ENCODE measurements around the gene SSBP2. TPM values are rescaled to one million over a fixed set of nuclear protein-coding genes. Genes with fewer than 3 reads are reported as not detected.
"Not testable (repeated sequence)": the region's sequence is repeated elsewhere in the genome, so short reads cannot be mapped to it uniquely, and the experiment has no call there.

SSBP2 gene
- total RNA-seq, 1 donor = 15.5 TPM

DNA sequence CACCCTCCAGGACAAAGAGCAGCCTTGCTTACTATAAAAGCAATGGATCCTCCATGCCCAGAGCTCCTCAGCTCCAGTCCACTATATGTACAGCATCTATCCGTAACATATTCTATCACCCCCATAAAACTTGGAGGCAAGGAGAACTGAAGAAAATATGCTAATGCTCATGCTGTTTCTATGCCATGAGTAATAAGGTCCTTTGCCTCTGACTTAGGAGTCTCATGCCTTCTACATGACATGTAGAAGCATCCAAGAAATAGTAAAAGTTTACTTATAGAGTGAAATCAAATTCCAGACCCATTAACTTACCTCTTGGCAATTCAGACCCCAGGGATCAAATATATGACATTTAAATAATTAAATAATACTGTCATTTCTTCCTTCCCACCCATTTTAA, 33.7 kb downstream of the SSBP2 start:
- H3K4me3 ChIP-seq (ENCODE audit: low read depth, low read length) = no peak overlapping the region
- TF ChIP-seq, protein P1, sequence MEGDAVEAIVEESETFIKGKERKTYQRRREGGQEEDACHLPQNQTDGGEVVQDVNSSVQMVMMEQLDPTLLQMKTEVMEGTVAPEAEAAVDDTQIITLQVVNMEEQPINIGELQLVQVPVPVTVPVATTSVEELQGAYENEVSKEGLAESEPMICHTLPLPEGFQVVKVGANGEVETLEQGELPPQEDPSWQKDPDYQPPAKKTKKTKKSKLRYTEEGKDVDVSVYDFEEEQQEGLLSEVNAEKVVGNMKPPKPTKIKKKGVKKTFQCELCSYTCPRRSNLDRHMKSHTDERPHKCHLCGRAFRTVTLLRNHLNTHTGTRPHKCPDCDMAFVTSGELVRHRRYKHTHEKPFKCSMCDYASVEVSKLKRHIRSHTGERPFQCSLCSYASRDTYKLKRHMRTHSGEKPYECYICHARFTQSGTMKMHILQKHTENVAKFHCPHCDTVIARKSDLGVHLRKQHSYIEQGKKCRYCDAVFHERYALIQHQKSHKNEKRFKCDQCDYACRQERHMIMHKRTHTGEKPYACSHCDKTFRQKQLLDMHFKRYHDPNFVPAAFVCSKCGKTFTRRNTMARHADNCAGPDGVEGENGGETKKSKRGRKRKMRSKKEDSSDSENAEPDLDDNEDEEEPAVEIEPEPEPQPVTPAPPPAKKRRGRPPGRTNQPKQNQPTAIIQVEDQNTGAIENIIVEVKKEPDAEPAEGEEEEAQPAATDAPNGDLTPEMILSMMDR (IDR thresholded peaks at IDR 0.05; ENCODE audit: insufficient read depth, low read depth, low read length) = no peak
- DNase-seq (ENCODE audit: low read depth) = no peak

DNA sequence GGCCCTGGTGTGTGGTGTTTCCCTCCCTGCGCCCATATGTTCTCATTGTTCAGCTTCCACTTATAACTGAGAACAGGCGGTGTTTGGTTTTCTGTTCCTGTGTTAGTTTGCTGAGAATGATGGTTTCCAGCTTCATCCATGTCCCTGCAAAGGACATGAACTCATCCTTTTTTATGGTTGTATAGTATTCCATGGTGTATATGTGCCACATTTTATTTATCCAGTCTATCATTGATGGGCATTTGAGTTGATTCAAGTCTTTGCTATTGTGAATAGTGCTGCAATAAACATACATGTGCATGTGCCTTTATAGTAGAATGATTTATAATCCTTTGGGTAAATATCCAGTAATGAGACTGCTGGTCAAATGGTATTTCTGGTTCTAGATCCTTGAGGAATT, 36.8 kb downstream of the SSBP2 start:
- not testable (repeated sequence) for H3K4me3 ChIP-seq (ENCODE audit: low read depth, low read length); DNase-seq (ENCODE audit: low read depth)

DNA sequence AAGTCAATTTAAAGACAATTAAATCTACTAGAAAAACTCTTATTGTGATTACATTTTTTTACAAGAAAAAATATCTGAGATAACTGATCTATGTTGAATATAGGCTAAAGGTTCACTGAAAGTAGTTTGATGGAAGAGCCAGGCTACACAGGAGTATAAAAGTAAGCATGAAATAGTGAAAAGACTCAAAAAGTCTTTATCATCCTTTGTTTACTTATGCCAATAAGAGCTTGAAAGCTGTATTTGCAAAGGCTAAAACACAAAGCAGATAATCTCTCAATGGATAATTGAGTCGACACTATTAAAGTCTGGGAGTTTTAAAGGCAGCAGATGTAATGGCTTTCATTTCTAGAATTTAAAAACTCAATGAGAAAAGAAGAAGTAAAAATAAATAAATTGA, 42.0 kb downstream of the SSBP2 start:
- DNase-seq (ENCODE audit: low read depth) = no peak
- no peak overlapping the region for H3K4me3 ChIP-seq (ENCODE audit: low read depth, low read length)
- TF ChIP-seq, protein P1 (IDR thresholded peaks at IDR 0.05; ENCODE audit: insufficient read depth, low read depth, low read length) = no peak

DNA sequence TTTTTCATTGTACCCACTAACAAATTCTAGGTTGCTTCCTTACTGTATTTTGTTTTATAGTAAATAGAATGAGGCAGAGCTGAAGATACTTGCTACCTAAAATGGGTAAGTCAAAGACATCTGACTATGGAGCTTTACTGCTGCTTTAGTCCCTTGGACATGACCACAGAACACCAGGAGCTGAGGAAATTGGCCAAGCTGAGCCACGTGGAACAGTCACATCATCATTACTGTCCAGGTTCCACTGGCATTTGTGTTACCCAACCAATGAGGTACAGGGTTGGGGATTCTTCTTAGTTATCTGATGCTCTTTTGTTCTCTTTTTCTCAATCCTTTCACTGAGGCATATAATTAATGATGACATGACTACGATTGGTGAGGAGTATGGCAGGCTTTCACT, 47.1 kb downstream of the SSBP2 start:
- DNase-seq (ENCODE audit: low read depth) = no peak
- TF ChIP-seq, protein P1 (IDR thresholded peaks at IDR 0.05; ENCODE audit: insufficient read depth, low read depth, low read length) = no peak
- H3K4me3 ChIP-seq (ENCODE audit: low read depth, low read length) = no peak overlapping the region

DNA sequence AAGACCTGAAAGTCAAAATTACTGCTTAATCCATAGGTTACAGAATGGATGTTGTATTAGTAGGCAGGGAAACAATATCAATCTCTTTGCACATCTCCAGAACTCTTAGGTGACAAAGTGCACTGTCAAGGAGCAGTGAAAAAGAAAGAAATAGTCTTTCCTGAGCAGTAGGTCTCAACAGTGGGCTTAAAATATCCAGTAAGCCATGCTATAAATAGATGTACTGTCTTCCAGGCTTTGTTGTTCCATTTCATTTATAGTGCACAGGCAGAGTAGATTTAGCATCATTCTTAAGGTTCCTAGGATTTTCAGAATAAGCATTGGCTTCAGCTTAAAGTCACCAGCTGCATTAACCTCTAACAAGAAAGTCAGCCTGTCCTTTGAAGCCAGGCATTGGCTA, 50.7 kb downstream of the SSBP2 start:
- no peak for DNase-seq (ENCODE audit: low read depth)
- TF ChIP-seq, protein P1 (IDR thresholded peaks at IDR 0.05; ENCODE audit: insufficient read depth, low read depth, low read length) = no peak
- no peak overlapping the region for H3K4me3 ChIP-seq (ENCODE audit: low read depth, low read length)

DNA sequence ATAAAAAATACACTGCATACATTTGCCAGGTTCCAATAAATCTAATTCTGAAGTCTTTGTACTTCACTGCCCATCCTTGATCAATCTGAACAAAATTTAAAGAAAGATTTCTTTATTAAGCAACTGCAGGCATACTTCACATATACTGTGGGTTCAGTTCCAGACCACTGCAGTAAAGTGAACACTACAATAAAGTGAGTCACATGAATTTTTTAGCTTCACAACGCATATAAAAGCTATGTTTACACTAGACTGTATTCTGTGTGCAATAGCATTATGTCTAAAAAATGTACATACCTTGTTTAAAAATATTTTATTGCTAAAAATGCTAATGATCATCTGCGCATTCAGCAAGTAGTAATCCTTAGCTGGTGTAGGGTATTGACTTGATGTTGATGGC, 52.1 kb downstream of the SSBP2 start:
- H3K4me3 ChIP-seq (ENCODE audit: low read depth, low read length) = no peak overlapping the region
- TF ChIP-seq, protein P1 (IDR thresholded peaks at IDR 0.05; ENCODE audit: insufficient read depth, low read depth, low read length) = no peak
- DNase-seq (ENCODE audit: low read depth) = no peak

DNA sequence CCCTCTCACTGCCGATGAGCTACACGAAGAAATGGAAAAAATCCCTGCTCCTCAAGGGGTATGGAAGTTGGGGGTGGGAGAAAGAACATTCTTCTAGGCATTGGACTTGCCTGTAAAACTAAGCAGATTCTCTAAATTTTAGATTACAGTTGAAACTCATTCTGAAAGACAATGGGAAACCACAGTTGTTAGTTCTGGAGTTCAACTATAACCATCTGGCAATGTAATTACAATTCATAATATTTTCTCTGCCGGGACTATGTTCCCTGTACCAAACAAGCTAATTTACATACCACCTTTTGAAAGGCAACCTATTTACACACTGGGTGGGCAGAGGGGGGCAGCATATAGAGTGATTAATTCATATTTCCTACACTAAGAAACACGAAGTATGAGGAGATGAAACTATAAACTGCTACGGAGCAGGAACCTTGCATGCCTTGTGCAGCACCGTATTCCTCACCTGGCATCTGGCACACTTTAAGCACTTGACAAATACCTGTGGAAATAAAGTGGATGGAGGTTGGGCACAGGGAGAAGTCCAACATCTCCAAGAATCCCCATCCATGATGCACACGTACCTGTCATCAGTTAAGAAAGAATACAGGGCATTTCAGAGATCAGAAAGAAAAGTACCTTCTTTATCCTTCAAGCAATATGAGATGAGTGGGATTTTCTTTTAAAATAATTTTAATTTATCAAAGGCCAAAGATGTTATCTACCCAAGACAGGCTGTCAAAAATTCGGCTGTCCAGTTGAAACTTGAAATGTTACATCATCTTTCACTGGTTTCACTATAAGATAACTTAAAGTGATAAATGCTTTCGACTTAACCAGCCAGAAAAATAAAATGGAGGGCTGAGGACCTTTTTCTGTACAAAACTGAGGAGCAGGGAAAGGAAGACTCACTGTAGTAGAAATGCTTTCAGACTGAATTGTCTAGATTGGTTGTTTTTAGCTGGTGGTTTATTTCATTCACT, 54.2 kb downstream of the SSBP2 start:
- H3K4me3 ChIP-seq (ENCODE audit: low read depth, low read length) = no peak overlapping the region
- no peak for DNase-seq (ENCODE audit: low read depth)
- TF ChIP-seq, protein P1 (IDR thresholded peaks at IDR 0.05; ENCODE audit: insufficient read depth, low read depth, low read length) = no peak
